Caki2 (cell line): Measurements from ENCODE around the gene TBATA. TPM values are rescaled to one million over a fixed set of nuclear protein-coding genes. Genes with fewer than 3 reads are reported as not detected.
"Not testable (repeated sequence)": the region's sequence is repeated elsewhere in the genome, so short reads cannot be mapped to it uniquely, and the experiment has no call there.

ENCODE experiments used
- DNase-seq: peaks from one replicate; pipeline ENCODE4 v3.0.0-alpha.2; 2015; ENCODE audit warnings: low read depth
- in situ Hi-C: cut with HindIII; loops from 2 replicates; pipeline ENCODE4 v1.10.0; 2016; ENCODE audit warnings: low sequenced_read_pairs, low pct_unique_long_range_greater_than_20kb, mixed read lengths
- total RNA-seq: library from RNA; depleted of rRNA; stranded (reverse); fragments of >200 nt; shearing (Covaris generic); gene quantifications from 2 replicates; pipeline ENCODE4 v1.2.3, GENCODE V29; 2014; ENCODE audit warnings: low replicate concordance

Gene TBATA
- total RNA-seq, 1 experiment from 2014 or later = not detected

- in situ Hi-C loops, DNase-seq: not testable (repeated sequence)
Observed at GRCh38 chr10:70770516-70770915, 14.7 kb downstream of the TBATA start.

- in situ Hi-C loops = no loop called here
- no peak for DNase-seq
Observed at GRCh38 chr10:70770001-70770400, 15.2 kb downstream of the TBATA start.

- DNase-seq = no peak
- in situ Hi-C loops = no loop called here
Observed at GRCh38 chr10:70769121-70769520, 16.1 kb downstream of the TBATA start.

- DNase-seq, in situ Hi-C loops: not testable (repeated sequence)
Observed at GRCh38 chr10:70768026-70768685, 17.0 kb downstream of the TBATA start.

- in situ Hi-C loops = no loop called here
Observed at GRCh38 chr10:70765794-70766594, 19.2 kb downstream of the TBATA start.

GRCh38 chr10:70763567-70763966 is 21.6 kb downstream of the TBATA start:
- no peak for DNase-seq
- in situ Hi-C loops = no loop called here

More at GRCh38 chr10:70765794-70766594, 19.2 kb downstream of the TBATA start:
- DNase-seq = no peak

- in situ Hi-C loops = no loop called here
- DNase-seq = no peak
Observed at GRCh38 chr10:70762441-70763175, 22.6 kb downstream of the TBATA start.

GRCh38 chr10:70761727-70762350 is 23.3 kb downstream of the TBATA start:
- in situ Hi-C loops = no loop called here

GRCh38 chr10:70761031-70761601 is 24.1 kb downstream of the TBATA start:
- DNase-seq = no peak
- in situ Hi-C loops = no loop called here

More at GRCh38 chr10:70761727-70762350, 23.3 kb downstream of the TBATA start:
- DNase-seq = no peak

- DNase-seq = no peak
- in situ Hi-C loops = no loop called here
Observed at GRCh38 chr10:70760271-70760787, 24.8 kb downstream of the TBATA start.

GRCh38 chr10:70759781-70760180 is 25.4 kb downstream of the TBATA start:
- in situ Hi-C loops = no loop called here
- no peak for DNase-seq

GRCh38 chr10:70758757-70759514 is 26.2 kb downstream of the TBATA start:
- in situ Hi-C loops = no loop called here
- DNase-seq = peak; percentile 61

- no peak for DNase-seq
- in situ Hi-C loops = no loop called here
Observed at GRCh38 chr10:70757856-70758255, 27.3 kb downstream of the TBATA start.

- peak; percentile 46 for DNase-seq
- in situ Hi-C loops = no loop called here
Observed at GRCh38 chr10:70756700-70757360, 28.3 kb downstream of the TBATA start.

GRCh38 chr10:70753841-70754621 is 31.1 kb downstream of the TBATA start:
- in situ Hi-C loops = no loop called here
- DNase-seq = peak; percentile 83

GRCh38 chr10:70753026-70753663 is 32.0 kb downstream of the TBATA start:
- in situ Hi-C loops = no loop called here
- DNase-seq = no peak
